Stimulated activated naive B cell treated with anti-CD40 and anti-IgM and Interleukin-4, amounts not matched to agents 10 μg/mL and 1 μg/mL and 100 μg/mL, for 72 hours (primary cell): ENCODE results near the gene FARP1.

ENCODE experiments used
- ATAC-seq, 2 donors: fragments of 150-1000 bp; cut with Tn5 transposase; replicated peaks; 2 replicates each; pipeline ENCODE4 v1.10.0; 2021; ENCODE audit warnings: moderate library complexity in 1 of 2
- DNase-seq: peaks from one replicate; pipeline ENCODE4 v3.0.0; 2021
- H3K27ac Mint-ChIP-seq: one replicate; pipeline ENCODE4 v1.8.0; 2022; ENCODE audit warnings: mild to moderate bottlenecking, mixed read lengths
- H3K27me3 Mint-ChIP-seq, 2 donors: one replicate each; pipeline ENCODE4 v1.8.0; 2022; ENCODE audit warnings: mixed read lengths in 2 of 2
- H3K36me3 Mint-ChIP-seq, 2 donors: one replicate each; pipeline ENCODE4 v1.8.0; 2022; ENCODE audit warnings: mixed read lengths in 2 of 2, mild to moderate bottlenecking in 1 of 2
- H3K4me1 Mint-ChIP-seq, 2 donors: one replicate each; pipeline ENCODE4 v1.8.0; 2022; ENCODE audit warnings: mixed read lengths in 2 of 2, mild to moderate bottlenecking in 1 of 2
- H3K4me3 Mint-ChIP-seq, 2 donors: one replicate each; pipeline ENCODE4 v1.8.0; 2022; ENCODE audit warnings: mild to moderate bottlenecking in 2 of 2, mixed read lengths in 2 of 2, moderate library complexity in 1 of 2
- H3K9me3 Mint-ChIP-seq, 2 donors: one replicate each; pipeline ENCODE4 v1.8.0; 2022; ENCODE audit warnings: mixed read lengths in 2 of 2, mild to moderate bottlenecking in 1 of 2

FARP1 gene

DNA sequence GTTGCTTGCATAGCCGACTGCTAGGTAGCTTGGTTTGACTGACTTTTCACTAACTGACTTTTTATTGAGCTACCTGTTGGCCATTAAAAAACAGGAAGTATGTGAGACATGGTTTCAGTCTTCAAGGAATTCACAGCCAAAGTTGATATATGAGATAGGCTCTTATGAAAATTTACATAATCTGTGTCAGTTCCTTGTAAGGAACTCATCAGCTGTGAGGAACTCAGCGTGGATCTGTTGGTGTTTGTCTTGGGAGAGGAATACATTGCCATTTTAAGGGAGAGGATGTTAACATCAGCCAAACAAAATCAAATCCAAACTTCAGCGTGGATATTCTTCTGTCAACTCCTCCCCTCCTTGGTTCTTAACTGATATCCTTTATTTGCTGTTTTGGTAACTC is 32.1 kb downstream of the FARP1 start:
- Mint-ChIP-seq H3K36me3 (no peaks in the 10 kb centered on the region), H3K4me1 (no peaks in the 10 kb centered on the region), H3K27ac (no peak overlapping the region), H3K27me3 (peaks cover 0 to 9% of the 10 kb centered on the region in 2 donors), H3K9me3 (peaks cover 0 to 3% of the 10 kb centered on the region in 2 donors), H3K4me3 (no peak overlapping the region)
- DNase-seq (no peak), ATAC-seq (no peak)

DNA sequence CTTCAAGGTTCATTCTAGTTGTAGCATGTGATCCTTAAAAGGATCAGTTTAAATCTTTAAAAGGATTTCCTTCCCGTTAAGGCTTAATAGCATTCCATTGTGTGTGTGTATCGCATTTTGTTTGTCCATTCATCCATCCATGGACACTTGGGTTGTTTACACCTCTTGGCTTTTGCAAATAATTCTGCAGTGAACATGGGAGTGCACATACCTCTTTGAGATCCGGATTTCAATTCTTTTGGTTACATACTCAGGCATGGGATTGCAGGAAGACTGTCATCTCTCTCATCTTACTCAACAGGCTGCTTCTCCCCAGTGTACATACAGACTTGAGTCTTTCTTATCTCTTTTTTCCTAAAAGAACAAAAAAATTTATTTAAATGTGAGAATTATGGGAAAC is 32.9 kb downstream of the FARP1 start:
- no peak overlapping the region for H3K27ac Mint-ChIP-seq
- ATAC-seq, result no peak
- no peak overlapping the region for H3K4me3 Mint-ChIP-seq
- peaks cover 0 to 9% of the 10 kb centered on the region in 2 donors for H3K27me3 Mint-ChIP-seq
- H3K36me3 Mint-ChIP-seq, result no peaks in the 10 kb centered on the region
- H3K4me1 Mint-ChIP-seq, result no peaks in the 10 kb centered on the region
- H3K9me3 Mint-ChIP-seq, result peaks cover 0 to 3% of the 10 kb centered on the region in 2 donors
- DNase-seq, result no peak

DNA sequence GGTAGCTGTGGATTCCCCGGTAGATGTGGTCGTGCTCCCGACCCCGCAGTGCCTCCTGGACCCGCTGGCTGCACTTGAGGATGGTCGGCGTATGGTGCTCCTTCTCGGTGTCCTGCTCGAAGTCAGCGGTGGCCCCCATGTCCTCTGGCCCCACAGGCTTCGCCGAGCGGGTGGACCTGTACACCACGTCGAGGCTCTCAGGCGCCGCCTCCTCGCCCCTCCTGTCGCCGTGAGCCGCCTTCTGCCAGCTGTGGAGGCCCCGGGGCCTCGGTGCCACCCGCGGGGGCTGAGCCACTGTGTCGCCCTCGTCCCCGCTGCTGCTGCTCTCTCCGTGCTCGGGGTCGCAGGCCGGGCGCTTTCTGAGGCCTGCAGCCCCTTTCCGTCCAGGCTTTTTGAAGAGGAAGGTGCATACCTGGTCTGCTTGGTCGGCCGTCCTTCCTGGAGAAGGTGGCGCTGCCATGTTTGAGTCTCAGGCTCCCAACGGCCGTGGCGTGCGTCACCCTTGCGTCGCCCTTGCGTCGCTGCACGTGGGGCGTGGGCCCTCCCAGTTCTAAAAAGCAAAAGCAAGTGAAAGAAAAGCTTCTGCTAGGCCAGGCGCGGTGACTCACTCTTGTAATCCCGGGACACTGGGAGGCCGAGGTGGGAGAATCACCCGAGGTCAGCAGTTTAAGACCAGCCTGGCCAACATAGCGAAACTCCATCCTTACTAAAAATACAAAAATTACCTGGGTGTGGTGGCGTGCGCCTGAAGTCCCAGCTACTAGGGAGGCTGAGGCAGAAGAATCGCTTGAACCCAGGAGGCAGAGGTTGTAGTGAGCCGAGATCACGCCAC is 34.1 kb downstream of the FARP1 start, which contains the start of gene RNF113B:
TSS of gene RNF113B (minus strand) at position 493 of the 832 bp plus-strand sequence. CDS start at position 460, 33 bp downstream.
- no peak within 1 kb of the TSS for H3K27ac Mint-ChIP-seq

DNA sequence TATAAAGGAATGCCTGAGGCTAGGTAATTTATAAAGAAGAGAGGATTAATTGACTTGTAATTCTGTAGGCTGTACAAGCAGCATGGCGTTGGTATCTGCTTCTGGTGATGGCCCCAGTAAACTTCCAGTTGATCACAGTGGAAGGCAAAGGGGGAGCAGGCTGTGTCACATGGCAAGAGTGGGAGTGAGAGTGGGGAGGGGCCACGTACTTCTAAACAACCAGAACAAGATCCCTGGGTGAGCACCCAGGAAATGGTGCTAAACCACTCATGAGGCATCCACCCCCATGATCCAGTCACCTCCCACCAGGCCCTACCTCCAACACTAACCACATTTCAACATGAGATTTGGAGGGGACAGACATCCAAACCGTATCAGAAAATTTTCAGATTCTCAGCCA is 37.2 kb downstream of the FARP1 start:
- Mint-ChIP-seq H3K36me3 (no peaks in the 10 kb centered on the region), H3K4me3 (no peak overlapping the region), H3K4me1 (no peaks in the 10 kb centered on the region), H3K27ac (peak overlapping the region; percentile 47), H3K27me3 (peaks cover 0 to 5% of the 10 kb centered on the region in 2 donors), H3K9me3 (peaks cover 0 to 3% of the 10 kb centered on the region in 2 donors)
- ATAC-seq (no peak), DNase-seq (no peak)

More for the DNA sequence above, 34.1 kb downstream of the FARP1 start, which contains the start of gene RNF113B:
- no peak within 1 kb of the TSS for H3K4me3 Mint-ChIP-seq
- DNase-seq (no peak), ATAC-seq (no peak)
- H3K9me3 Mint-ChIP-seq, result peaks cover 0 to 3% of the 10 kb centered on the region in 2 donors
- no peaks in the 10 kb centered on the region for H3K4me1 Mint-ChIP-seq
- peaks cover 0 to 1% of the 10 kb centered on the region in 2 donors for H3K27me3 Mint-ChIP-seq
- no peaks in the 10 kb centered on the region for H3K36me3 Mint-ChIP-seq

DNA sequence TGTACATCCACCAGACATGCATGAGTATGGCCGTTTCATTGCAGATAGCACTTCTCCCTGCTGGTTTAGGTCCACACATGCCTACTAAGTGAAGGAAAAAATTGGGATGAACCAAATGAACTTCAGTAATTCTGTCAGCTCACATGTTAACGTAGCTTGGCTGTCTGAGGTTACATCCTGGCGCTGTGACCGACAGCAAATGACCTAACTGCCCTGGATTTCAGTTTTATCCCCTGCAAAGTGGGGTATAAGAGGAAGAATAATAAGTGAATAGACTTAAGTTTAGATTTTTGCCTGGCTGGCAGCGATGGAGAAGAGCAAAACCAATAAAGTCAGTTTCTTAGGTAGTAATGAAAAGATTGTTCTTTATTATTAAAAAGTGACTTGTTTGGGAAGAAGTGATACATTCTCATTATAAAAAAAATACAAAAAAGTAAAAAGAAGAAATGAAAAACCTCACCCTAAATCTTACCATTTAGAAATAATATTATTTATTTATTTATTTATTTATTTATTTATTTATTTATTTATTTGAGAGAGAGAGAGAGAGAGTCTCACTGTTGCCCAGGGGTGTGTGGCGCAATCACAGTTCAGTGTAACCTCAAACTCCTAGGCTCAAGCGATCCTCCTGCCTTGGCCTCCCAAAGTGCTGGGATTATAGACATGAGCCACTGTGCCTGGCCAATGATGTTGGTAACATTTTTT is 38.4 kb downstream of the FARP1 start:
- no peak overlapping the region for H3K4me3 Mint-ChIP-seq
- ATAC-seq (no peak), DNase-seq (no peak)

DNA sequence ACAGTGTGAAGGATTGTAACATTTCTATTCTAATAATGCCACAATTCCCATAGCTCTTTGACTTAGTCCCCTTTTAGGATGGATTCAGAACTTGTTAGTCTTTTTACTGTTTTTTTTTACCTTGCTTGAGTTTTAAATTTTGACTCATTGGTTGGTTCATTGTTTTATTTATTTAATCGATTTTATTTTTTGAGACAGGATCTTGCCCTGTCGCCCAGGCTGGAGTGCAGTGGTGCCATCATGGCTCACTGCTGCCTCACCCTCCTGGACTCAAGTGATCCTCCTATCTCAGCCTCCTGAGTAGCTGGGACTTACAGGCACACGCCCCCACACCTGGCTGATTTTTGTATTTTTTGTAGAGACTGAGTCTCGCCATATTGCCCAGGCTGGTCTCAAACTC is 39.3 kb downstream of the FARP1 start:
- no peaks in the 10 kb centered on the region for H3K4me1 Mint-ChIP-seq

More for the DNA sequence above, 38.4 kb downstream of the FARP1 start:
- Mint-ChIP-seq H3K27ac (no peak overlapping the region), H3K27me3 (peaks cover 2 to 8% of the 10 kb centered on the region in 2 donors), H3K36me3 (no peaks in the 10 kb centered on the region), H3K9me3 (peaks cover 0 to 3% of the 10 kb centered on the region in 2 donors), H3K4me1 (no peaks in the 10 kb centered on the region)

DNA sequence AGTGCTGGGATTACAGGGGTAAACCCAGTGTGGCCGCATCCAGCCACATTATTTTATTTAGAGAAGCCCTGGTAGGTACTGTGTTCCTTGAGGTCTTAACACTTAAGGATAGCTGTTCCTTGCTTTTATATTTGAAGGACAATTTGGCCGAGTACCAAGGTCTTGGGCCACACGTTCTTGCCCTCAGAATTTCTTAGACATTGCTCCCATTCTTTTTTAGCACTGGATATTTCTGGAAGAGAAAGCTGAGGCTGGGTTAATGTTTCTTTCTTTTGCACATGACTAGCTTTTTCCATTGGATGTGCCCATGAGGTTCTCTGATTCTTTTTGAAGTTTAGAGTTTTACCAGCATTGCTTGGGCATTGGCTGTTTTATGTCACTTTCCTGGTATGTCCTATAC is 39.7 kb downstream of the FARP1 start:
- H3K27ac Mint-ChIP-seq, result no peak overlapping the region
- no peaks in the 10 kb centered on the region for H3K36me3 Mint-ChIP-seq
- no peak for DNase-seq
- peaks cover 4 to 11% of the 10 kb centered on the region in 2 donors for H3K27me3 Mint-ChIP-seq
- H3K9me3 Mint-ChIP-seq, result peaks cover 0 to 3% of the 10 kb centered on the region in 2 donors
- ATAC-seq, result no peak
- no peak overlapping the region for H3K4me3 Mint-ChIP-seq
- H3K4me1 Mint-ChIP-seq, result no peaks in the 10 kb centered on the region

More for the DNA sequence above, 39.3 kb downstream of the FARP1 start:
- no peaks in the 10 kb centered on the region for H3K36me3 Mint-ChIP-seq
- ATAC-seq (no peak), DNase-seq (no peak)
- H3K4me3 Mint-ChIP-seq, result no peak overlapping the region
- no peak overlapping the region for H3K27ac Mint-ChIP-seq
- peaks cover 0 to 3% of the 10 kb centered on the region in 2 donors for H3K9me3 Mint-ChIP-seq
- H3K27me3 Mint-ChIP-seq, result peaks cover 4 to 11% of the 10 kb centered on the region in 2 donors

DNA sequence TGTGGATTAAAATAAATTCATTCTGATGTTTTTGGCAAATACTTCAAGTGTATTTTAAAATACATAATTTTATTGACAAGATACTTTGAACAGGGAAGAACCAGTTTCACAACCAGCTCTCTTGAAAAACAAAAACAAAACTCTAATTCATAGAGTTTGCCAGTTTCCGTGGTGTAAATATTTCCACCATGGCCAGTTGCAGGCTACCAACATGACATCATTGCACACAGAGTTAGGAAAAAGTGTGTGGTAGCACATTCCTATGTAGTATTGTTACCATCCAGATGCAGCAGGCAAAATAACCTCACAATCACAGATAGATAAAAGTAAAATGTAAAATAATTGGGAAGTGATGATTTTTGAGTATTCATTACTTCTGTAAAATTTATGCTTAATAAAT is 41.9 kb downstream of the FARP1 start:
- Mint-ChIP-seq H3K4me3 (no peak overlapping the region), H3K27ac (no peak overlapping the region), H3K27me3 (peaks cover 4 to 11% of the 10 kb centered on the region in 2 donors), H3K36me3 (no peaks in the 10 kb centered on the region), H3K9me3 (no peaks in the 10 kb centered on the region), H3K4me1 (no peaks in the 10 kb centered on the region)
- ATAC-seq, result no peak
- DNase-seq, result no peak

DNA sequence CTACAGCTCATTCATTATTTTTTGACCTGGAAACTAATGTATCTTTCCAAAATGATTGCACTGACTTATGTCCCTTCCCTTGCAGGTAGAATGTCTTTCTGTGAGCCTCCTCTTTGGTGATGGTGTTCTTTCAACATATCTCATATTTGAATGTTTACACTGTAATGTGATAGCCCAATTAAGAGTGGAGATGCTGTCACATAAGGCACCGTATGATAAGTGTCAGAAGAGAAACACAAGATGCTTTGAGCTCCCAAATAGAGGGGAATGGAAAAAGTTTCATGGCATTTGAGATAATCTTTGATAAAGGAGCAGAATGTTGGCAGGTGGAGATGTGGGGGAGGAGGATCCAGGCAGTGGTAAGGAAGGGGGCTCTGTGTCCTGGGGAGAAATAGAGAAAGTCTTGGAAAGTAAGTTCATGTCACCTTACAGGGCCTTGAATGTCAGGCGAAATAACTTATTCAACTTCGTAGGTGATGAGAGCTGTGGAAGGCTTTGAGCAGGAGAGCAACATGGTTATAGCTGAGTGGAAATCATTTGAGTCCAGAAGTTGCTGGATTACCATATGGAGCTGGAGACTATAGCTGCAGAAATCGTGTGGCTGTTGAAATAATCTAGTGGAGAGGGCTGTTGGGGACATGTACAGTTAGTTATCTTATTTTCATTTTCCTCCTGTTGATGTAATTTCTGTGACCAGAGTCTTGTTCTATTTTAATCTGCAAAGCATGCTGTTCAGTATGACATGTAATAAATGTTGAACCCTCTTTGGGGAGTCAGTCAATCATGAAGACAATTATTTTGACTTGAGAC is 44.5 kb downstream of the FARP1 start:
- Mint-ChIP-seq H3K4me3 (no peak overlapping the region), H3K27me3 (peaks cover 4 to 11% of the 10 kb centered on the region in 2 donors), H3K36me3 (no peaks in the 10 kb centered on the region), H3K27ac (no peak overlapping the region), H3K9me3 (no peaks in the 10 kb centered on the region), H3K4me1 (no peaks in the 10 kb centered on the region)
- ATAC-seq, result no peak
- no peak for DNase-seq

DNA sequence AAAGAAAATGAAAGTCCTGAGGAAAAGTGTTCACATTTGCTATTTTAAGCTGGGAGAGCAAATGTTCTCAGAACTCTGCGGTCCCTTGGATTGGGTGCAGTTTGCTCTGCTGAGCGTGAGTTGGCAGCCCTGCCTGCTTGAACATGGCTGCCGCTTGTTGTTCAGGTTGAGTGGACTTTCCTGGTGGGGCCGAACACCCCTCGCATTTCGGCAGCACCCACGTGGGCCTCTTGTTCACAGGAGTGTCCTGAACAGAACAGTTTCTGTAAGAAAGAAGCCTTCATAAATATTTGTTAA is 45.0 kb downstream of the FARP1 start:
- no peaks in the 10 kb centered on the region for H3K4me1 Mint-ChIP-seq
- H3K27me3 Mint-ChIP-seq, result peaks cover 4 to 11% of the 10 kb centered on the region in 2 donors
- no peak overlapping the region for H3K27ac Mint-ChIP-seq
- ATAC-seq (no peak), DNase-seq (no peak)
- no peaks in the 10 kb centered on the region for H3K9me3 Mint-ChIP-seq
- no peak overlapping the region for H3K4me3 Mint-ChIP-seq
- H3K36me3 Mint-ChIP-seq, result no peaks in the 10 kb centered on the region

DNA sequence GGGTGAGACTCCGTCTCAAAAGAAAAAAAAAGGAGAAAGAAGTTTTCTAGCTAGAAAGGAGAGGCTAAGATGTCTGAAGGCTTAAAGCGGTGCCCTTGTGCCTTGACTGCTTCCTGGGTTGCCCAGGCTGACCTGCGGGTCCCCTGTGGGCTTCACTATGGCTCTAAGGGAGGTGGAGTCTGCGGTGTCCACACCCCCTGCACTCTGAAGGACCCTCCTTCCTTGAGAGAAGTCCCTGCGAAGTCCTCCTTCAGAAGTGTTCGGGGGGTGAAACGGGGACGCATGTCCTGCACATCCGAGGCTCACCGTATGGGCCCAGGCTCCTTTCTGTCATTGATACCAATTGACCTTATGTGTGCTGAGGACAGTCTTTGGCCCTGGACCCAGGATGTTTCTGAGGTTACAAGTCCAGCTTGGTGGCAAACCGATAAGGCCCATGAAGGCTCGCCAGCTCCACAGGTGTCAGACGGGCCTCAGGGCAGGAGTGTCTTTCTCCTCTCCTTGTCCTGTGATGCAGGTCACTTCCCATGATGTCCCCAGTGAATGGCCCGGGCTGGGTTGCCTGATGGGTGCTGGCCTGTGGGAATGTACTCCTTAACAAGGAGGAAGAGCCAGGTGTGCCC is 45.8 kb downstream of the FARP1 start:
- peaks cover 4 to 10% of the 10 kb centered on the region in 2 donors for H3K27me3 Mint-ChIP-seq

DNA sequence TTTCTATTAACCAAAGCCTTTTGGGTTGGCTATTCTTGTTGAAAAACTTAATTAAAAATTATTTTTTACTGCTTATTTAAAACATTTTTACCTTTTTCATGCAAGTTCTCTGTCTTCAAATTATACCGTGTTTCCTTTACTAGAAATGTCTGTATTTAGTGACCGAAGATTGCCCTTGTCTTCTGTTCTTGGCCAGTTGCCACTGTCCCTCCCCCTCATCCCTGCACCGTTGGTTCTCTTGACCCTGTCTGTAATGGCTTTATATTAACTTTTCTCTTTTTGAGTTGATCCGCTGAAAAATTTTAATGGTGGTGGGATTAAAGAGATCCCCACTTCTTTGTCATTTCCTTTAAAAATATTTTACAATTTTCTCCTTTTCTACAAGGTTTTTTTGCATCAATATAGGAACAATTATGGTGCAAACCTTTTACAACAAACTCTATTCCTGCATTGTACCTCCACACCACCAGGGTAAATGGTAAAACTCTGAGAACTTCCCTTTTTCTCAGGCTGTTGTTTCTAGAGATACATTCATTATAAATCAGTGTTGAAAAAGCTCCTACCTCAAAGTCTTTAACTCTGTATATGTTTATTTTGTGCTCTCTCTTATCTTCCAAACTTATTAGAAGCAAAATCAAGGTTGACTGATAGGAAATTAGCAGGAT is 47.1 kb downstream of the FARP1 start:
- Mint-ChIP-seq H3K9me3 (no peaks in the 10 kb centered on the region), H3K36me3 (no peaks in the 10 kb centered on the region), H3K4me3 (no peak overlapping the region), H3K4me1 (no peaks in the 10 kb centered on the region), H3K27me3 (peaks cover 4 to 6% of the 10 kb centered on the region in 2 donors), H3K27ac (no peak overlapping the region)
- DNase-seq (no peak), ATAC-seq (no peak)

More for the DNA sequence above, 45.8 kb downstream of the FARP1 start:
- Mint-ChIP-seq H3K9me3 (no peaks in the 10 kb centered on the region), H3K36me3 (no peaks in the 10 kb centered on the region), H3K27ac (no peak overlapping the region), H3K4me1 (no peaks in the 10 kb centered on the region), H3K4me3 (no peak overlapping the region)
- DNase-seq, result no peak
- ATAC-seq, result no peak

DNA sequence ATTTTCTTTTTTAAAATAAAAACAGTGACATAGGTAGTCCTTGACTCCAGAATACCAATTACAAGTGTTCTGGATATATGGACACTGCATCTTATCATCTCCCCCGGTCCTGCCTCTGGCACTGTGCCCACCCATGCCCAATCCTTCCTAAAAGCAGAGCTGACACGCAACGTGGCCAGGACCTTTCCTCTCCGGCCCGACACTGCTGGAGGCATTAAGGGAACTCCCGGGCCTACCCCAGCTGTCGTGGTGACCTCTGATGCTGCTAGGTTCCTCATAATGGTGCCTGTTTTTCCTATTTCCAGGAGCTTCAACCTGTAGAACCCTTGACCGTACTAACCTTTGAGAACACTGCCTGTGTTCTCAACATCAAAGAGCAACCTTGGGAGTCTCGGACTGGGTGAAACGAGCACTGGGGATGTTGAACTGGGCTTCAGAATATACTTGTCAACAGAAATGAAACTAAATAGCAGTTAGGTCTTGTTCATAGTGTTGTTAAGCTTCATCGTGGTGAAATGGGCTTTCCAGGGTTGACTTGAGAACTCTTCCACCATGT is 48.1 kb downstream of the FARP1 start:
- H3K9me3 Mint-ChIP-seq, result no peaks in the 10 kb centered on the region
- H3K36me3 Mint-ChIP-seq, result no peaks in the 10 kb centered on the region
- DNase-seq, result no peak
- no peak overlapping the region for H3K4me3 Mint-ChIP-seq
- H3K4me1 Mint-ChIP-seq, result no peaks in the 10 kb centered on the region
- no peak for ATAC-seq
- no peak overlapping the region for H3K27ac Mint-ChIP-seq
- peaks cover 4 to 6% of the 10 kb centered on the region in 2 donors for H3K27me3 Mint-ChIP-seq
